Small intestine (tissue), 7 donors: ENCODE results near the gene TOR3A. TPM values are rescaled to one million over a fixed set of nuclear protein-coding genes. Genes with fewer than 3 reads are reported as not detected.
A peak's percentile ranks its signal among the peaks of the same experiment; 100 is the strongest.

Experiments
- DNase-seq, 2 donors: peaks; one replicate each; pipeline versions ENCODE4 v3.0.0 to v3.0.0-alpha.2; 2013
- FAIRE-seq: peaks from 2 replicates; lab custom pipeline; 2012; peaks lifted over from hg19 to GRCh38; lab: Jason Lieb, UNC
- H3K27ac ChIP-seq, 3 donors: one replicate each; pipeline ENCODE4 v1.5.1; 2013; ENCODE audit warnings: low read length in 2 of 3, mild to moderate bottlenecking in 2 of 3, control low read depth in 1 of 3, inconsistent platforms in 1 of 3, low read depth in 1 of 3, moderate library complexity in 1 of 3
- H3K27me3 ChIP-seq, 3 donors: one replicate each; pipeline ENCODE4 v1.6.1; 2013; ENCODE audit warnings: low read length in 3 of 3, inconsistent platforms in 1 of 3; ENCODE audit not compliant: control insufficient read depth in 3 of 3, insufficient read depth in 3 of 3
- H3K36me3 ChIP-seq, 3 donors: one replicate each; pipeline ENCODE4 v1.6.1; 2013; ENCODE audit warnings: low read length in 3 of 3, inconsistent platforms in 1 of 3, low read depth in 1 of 3, mild to moderate bottlenecking in 1 of 3, moderate library complexity in 1 of 3; ENCODE audit not compliant: control insufficient read depth in 3 of 3, insufficient read depth in 2 of 3
- H3K4me1 ChIP-seq, 3 donors: one replicate each; pipeline ENCODE4 v1.6.1; 2013; ENCODE audit warnings: low read length in 2 of 3, inconsistent platforms in 1 of 3, low read depth in 1 of 3, mild to moderate bottlenecking in 1 of 3, moderate library complexity in 1 of 3; ENCODE audit not compliant: control insufficient read depth in 3 of 3, insufficient read depth in 2 of 3
- H3K4me3 ChIP-seq, 3 donors: one replicate each; pipeline ENCODE4 v1.5.1; 2013; ENCODE audit warnings: low read length in 3 of 3, control low read depth in 1 of 3, inconsistent platforms in 1 of 3, low read depth in 1 of 3, mild to moderate bottlenecking in 1 of 3, moderate library complexity in 1 of 3
- H3K9me3 ChIP-seq, 2 donors: one replicate each; pipeline ENCODE4 v1.6.1; 2013; ENCODE audit warnings: low read depth in 1 of 2, low read length in 1 of 2; ENCODE audit not compliant: control insufficient read depth in 2 of 2, insufficient read depth in 1 of 2
- WGBS, 3 donors: extraction: QIAGEN DNeasy Blood & Tissue Kit; methylation state at CpG; one replicate each; pipeline ENCODE4 v1.1.7; 2013; 5-methylcytosine and 5-hydroxymethylcytosine counted together
- polyA plus RNA-seq, 4 donors: library from polyadenylated mRNA; stranded (reverse) in 3 of 4; unstranded in 1 of 4; fragments of 200-250 nt in 3 of 4; fragments of 120-200 nt in 1 of 4; gene quantifications; one replicate each; pipeline versions ENCODE4 v1.2.1 to v1.2.3, GENCODE V29; 2013
- donor health status: healthy with polysubstance abuse.
- donor health status: control.
- donor health status: control.
- donor health status: Bipolar disorder and iron deficiency.
- donor health status: healthy.

The TOR3A gene
- polyA plus RNA-seq, 4 donors = 6.3 to 30.6 (median 15.8) TPM

DNA sequence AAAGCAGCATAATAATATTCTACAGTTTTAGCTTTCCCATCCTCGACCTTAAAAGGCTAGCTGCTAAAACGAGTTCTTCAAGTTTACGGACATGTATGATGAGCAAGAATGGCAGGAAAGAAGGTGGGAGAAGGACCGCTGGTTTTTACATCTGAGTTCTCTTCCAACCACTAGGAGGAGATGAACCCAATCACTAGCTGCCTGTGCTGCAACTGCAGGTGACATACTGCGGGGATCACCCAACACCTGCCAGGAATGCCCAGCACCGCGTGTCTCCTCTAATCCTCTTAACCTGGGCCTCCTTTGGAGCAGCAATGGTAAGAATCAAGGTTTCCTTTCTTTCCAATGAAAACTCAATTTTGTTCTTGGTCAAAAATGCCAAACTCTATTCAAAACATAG lies 23.5 kb downstream of the TOR3A start:
- Histone ChIP-seq H3K4me3 (no peak overlapping the region), H3K27me3 (no peaks in the 10 kb centered on the region), H3K27ac (no peak overlapping the region), H3K9me3 (no peaks in the 10 kb centered on the region), H3K4me1 (peaks cover 0 to 3% (median 0%) of the 10 kb centered on the region in 3 donors), H3K36me3 (peaks cover 10 to 40% (median 16%) of the 10 kb centered on the region in 3 donors)
- DNase-seq = peak; percentile 46 to 55
- FAIRE-seq = no peak
- WGBS, 3 donors = 30 to 56% (median 43%) methylated on average over 7 of the region's 7 CpGs

DNA sequence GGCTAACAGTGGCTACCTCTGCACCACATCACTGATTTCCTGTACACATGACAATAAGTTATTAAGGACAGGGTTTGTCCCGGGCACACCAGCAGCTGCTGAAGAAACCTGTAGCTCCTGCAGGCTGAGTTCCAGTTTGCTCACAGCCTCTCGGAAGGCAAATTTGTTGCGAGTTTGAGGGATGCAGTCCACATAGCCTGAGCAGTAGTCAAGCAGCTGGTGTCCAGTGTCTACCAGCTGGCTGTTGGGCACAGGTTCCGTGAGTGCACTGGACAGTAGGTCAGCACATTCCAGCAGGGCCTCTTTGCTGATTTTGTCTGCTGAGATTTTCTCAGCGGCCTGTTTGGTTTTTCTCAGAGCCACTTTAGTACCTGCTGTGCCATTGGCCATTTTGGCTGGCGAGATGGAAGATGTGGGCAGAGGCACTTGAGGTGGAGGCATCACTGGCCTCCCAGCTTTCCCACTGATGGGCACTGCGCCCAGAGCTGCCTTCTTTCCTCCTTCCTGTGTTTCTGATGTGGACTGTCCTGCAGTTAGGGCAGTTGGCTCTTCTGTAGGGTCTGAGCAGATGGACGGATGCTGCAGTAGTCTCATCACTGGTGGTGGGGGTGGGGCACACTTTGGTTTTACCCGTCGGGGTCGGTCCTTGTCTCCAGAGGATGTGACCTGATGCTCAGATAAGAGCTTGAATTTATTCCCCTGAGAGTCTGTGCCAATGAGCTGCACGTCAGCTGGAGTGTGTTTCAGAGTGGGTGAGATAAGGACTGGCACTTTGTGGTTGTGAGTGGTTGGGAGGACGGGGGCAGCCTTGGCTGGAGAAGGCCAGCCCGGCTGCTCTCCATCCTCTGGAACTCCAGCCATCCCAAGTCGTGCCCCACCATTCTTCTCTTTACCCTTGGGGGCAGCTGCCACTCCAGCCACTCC lies 26.1 kb downstream of the TOR3A start:
- H3K27ac ChIP-seq = no peak overlapping the region
- FAIRE-seq (no peak), DNase-seq (no peak)
- 85 to 89% (median 88%) methylated on average over 15 of the region's 15 CpGs for WGBS, 3 donors
- peaks cover 0 to 3% (median 0%) of the 10 kb centered on the region in 3 donors for H3K4me1 ChIP-seq
- H3K9me3 ChIP-seq = no peaks in the 10 kb centered on the region
- H3K4me3 ChIP-seq = no peak overlapping the region
- H3K27me3 ChIP-seq = no peaks in the 10 kb centered on the region
- H3K36me3 ChIP-seq = peaks cover 8 to 47% (median 19%) of the 10 kb centered on the region in 3 donors

DNA sequence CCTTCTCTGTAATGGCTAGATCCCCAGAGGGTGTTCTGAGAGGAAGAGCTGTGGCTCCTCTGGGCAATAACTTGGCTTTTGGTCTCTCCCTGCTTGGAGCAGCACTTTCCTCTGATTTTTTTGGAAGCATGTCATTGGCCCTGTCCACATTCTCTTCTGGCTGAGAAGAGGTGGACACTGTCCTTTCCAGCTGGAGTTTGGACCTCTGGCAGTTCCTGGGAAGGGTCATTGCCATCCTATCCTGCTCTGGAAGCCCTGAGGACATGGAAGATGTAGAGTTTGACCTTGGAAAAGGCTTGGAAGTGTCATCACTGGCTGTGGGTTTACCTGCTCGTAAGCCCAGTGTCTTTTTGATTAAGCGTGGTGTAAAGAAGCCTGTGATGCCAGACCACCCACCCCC lies 26.8 kb downstream of the TOR3A start:
- FAIRE-seq (no peak), DNase-seq (no peak)
- Histone ChIP-seq H3K27me3 (no peaks in the 10 kb centered on the region), H3K27ac (no peak overlapping the region), H3K9me3 (no peaks in the 10 kb centered on the region), H3K4me3 (no peak overlapping the region), H3K4me1 (peaks cover 0 to 3% (median 0%) of the 10 kb centered on the region in 3 donors), H3K36me3 (peaks cover 8 to 47% (median 19%) of the 10 kb centered on the region in 3 donors)
- 95 to 100% (median 97%) methylated on average over 2 of the region's 2 CpGs for WGBS, 3 donors

DNA sequence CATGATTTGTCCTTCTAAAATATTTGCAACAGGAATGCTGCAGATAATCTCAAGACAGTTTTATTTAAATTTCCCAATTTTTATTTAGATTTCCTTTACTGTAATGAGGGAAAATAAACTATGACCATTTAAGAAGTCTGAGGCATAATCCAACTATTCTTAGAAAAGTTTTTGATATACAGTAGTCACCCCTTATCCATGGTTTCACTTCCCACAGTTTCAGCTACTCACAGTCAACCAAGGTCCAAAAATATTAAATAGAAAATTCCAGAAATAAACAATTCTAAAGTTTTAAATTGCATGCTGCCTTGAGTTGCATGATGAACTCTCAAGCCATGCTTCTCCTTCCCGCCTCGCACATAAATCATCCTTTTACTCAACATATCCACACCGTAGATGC lies 33.3 kb downstream of the TOR3A start:
- H3K4me1 ChIP-seq = no peaks in the 10 kb centered on the region
- DNase-seq (no peak), FAIRE-seq (no peak)
- peaks cover 8 to 40% (median 10%) of the 10 kb centered on the region in 3 donors for H3K36me3 ChIP-seq
- 86 to 98% (median 98%) methylated on average over 3 of the region's 3 CpGs for WGBS, 3 donors
- no peak overlapping the region for H3K4me3 ChIP-seq
- no peaks in the 10 kb centered on the region for H3K27me3 ChIP-seq
- no peak overlapping the region for H3K27ac ChIP-seq
- no peaks in the 10 kb centered on the region for H3K9me3 ChIP-seq

DNA sequence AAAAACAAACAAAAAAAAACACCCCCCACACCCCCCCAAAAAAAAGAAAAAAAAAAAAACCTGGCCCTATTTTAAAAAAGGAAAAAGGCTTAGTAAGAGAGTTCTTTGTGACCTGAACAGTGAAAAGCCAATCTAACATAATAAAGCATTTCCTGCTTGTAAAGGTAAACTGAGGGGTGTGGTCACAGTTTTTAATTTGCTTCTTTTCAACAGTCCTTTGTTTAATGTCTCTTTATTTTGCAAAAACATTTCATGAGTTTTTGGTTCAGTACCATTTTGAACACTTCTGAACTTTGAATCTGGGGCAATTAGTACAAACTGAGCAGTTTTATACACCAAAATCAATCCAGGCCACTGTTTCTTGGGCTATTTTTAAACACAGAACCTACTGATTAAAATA lies 37.6 kb downstream of the TOR3A start:
- Histone ChIP-seq H3K36me3 (peaks cover 5 to 29% (median 9%) of the 10 kb centered on the region in 3 donors), H3K4me1 (no peaks in the 10 kb centered on the region), H3K9me3 (no peaks in the 10 kb centered on the region), H3K27me3 (no peaks in the 10 kb centered on the region), H3K27ac (no peak overlapping the region), H3K4me3 (no peak overlapping the region)
- DNase-seq = no peak
- FAIRE-seq = no peak

DNA sequence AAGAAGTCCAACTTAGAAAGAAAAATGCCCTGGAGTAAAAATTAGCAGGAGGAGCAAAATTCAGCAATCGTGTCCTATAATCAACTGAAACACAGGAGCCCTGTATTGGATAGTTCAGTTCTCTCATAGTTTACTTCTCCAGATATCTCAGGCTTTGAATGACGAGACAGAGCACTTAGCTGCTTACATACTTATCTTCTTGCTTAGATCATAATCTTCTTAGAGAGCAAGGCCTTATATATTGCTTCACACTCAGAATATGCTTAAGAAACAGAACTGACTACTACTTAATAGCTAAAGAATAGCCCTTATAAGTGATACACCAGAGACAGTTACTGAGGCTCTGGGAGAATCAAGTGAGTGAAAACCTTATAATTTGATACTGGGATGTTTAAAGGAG lies 38.9 kb downstream of the TOR3A start:
- no peak for FAIRE-seq
- Histone ChIP-seq H3K36me3 (peaks cover 5 to 29% (median 9%) of the 10 kb centered on the region in 3 donors), H3K4me3 (no peak overlapping the region), H3K4me1 (no peaks in the 10 kb centered on the region), H3K27me3 (no peaks in the 10 kb centered on the region), H3K9me3 (no peaks in the 10 kb centered on the region), H3K27ac (no peak overlapping the region)
- DNase-seq = no peak
- WGBS, 3 donors = 84 to 92% (median 84%) methylated on average over 2 of the region's 2 CpGs

DNA sequence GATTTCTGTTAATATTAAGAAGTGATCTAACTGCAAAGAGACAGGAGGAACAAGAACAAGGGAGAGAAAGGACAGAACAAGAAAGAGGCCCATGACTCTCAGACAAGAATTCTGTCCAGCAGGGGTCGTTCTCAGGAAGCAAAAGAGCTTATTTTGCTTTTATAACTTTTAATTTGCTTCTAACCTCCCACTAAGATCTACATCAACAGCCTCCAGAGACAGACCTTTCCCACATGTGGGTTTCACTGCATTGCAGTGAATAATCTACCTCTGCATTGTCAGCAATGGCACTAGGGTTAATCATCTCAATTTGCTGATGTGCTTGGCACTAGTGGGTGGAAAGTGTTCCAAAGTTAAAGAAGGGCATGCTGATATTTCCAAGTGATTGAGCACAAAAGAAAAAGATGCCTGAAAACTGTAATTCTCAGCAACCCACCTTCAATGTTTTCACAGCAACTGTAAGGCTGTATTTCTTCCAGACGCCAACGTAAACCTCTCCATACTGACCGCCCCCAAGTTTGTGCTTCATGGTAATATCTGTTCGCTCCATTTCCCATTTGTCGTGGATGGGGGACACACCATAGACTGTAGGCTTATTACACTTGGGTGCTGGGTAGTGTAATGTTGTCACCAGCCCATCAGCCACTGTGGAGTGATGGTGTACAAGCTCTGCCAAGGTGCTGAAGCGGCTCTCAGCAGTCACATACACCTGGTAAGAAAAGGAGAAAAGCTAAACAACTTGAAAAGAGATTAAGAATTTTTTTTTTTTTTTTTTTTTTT lies 39.5 kb downstream of the TOR3A start:
- 86 to 88% (median 86%) methylated on average over 7 of the region's 7 CpGs for WGBS, 3 donors
- Histone ChIP-seq H3K4me1 (no peaks in the 10 kb centered on the region), H3K36me3 (peaks cover 7 to 29% (median 9%) of the 10 kb centered on the region in 3 donors), H3K4me3 (no peak overlapping the region), H3K9me3 (no peaks in the 10 kb centered on the region), H3K27ac (no peak overlapping the region), H3K27me3 (no peaks in the 10 kb centered on the region)
- FAIRE-seq (no peak), DNase-seq (peak; percentile 41 to 50)

DNA sequence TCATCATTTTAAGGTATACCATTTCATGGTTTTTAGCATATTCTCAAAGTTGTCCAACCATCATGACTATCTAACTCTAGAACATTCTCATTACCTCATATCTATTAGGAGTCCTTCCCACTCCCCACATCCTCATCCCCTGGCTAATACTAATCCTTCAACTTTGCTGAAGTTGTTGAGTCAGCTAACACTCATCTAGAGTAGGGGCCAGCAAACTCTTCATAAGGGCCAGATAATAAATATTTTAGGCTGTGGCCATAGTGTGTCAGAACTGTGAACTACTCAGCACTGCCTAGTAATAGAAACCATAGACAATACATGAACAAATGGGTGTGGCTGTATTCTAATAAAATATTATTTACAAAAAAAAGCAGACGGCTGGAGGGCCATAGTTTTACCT lies 43.0 kb downstream of the TOR3A start:
- DNase-seq (no peak), FAIRE-seq (no peak)
- Histone ChIP-seq H3K27me3 (no peaks in the 10 kb centered on the region), H3K4me1 (no peaks in the 10 kb centered on the region), H3K36me3 (peaks cover under 1 to 21% (median 2%) of the 10 kb centered on the region in 3 donors), H3K4me3 (no peak overlapping the region), H3K9me3 (no peaks in the 10 kb centered on the region), H3K27ac (no peak overlapping the region)
- WGBS, 3 donors = 73 to 85% (median 85%) methylated on average over 1 of the region's 1 CpG
